Measurements from ENCODE around the gene IQCF5.

IQCF5 gene

GRCh38 chr3:51828297-51828696 is 47.1 kb downstream of the IQCF5 start:
- H3K27me3 ChIP-seq (ENCODE audit: control insufficient read depth, insufficient read depth, low read length): no peaks in the 10 kb centered on the region
- DNase-seq (ENCODE audit: low read depth, low spot score): no peak
- H3K9me3 ChIP-seq (ENCODE audit: control insufficient read depth, insufficient read depth, low read length): no peaks in the 10 kb centered on the region
- no peaks in the 10 kb centered on the region for H3K4me1 ChIP-seq (ENCODE audit: control insufficient read depth, insufficient read depth, low read length)
- H3K4me3 ChIP-seq (ENCODE audit: low read length): no peak overlapping the region
- H3K27ac ChIP-seq (ENCODE audit: low read length): no peak overlapping the region
- H3K36me3 ChIP-seq (ENCODE audit: control insufficient read depth, insufficient read depth, low read length): no peaks in the 10 kb centered on the region
- WGBS (ENCODE audit: insufficient coverage, insufficient read length): no CpG with 5 or more reads among the region's 1 CpG
